M059J (cell line): Measurements from ENCODE around the gene PSMF1. TPM values are rescaled to one million over a fixed set of nuclear protein-coding genes. Genes with fewer than 3 reads are reported as not detected.

Experiments used
- DNase-seq: peaks from one replicate; pipeline ENCODE4 v3.0.0-alpha.2; 2012; ENCODE audit warnings: low read depth
- total RNA-seq: library from RNA; depleted of rRNA; stranded (reverse); fragments of >200 nt; shearing (Covaris generic); gene quantifications from 2 replicates; pipeline ENCODE4 v1.2.3, GENCODE V29; 2014

PSMF1 gene
- total RNA-seq, 1 experiment from 2014 or later: 196 TPM

DNA sequence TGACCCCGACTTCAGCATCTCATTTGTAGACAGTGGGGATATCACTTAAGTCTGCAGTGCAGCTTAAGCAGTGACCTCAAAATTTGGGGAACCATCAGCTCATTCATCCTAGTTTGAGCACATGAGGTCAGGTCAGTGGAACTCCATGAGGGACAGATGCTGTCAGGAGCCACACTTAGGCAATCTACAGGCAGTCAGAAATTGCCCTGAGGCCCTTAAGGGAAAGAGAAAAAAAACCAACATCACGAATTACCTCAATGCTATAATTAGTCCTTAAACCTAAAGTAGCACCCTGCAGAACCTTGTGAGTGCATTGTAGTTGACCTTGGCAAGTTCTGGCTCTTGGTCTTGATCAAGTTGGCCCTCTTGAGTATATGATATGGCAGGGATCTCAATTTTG, 45.3 kb downstream of the PSMF1 start:
- no peak for DNase-seq

- no peak for DNase-seq
These were observed 46.5 kb downstream of the PSMF1 start for GRCh38 chr20:1164871-1165270.

DNA sequence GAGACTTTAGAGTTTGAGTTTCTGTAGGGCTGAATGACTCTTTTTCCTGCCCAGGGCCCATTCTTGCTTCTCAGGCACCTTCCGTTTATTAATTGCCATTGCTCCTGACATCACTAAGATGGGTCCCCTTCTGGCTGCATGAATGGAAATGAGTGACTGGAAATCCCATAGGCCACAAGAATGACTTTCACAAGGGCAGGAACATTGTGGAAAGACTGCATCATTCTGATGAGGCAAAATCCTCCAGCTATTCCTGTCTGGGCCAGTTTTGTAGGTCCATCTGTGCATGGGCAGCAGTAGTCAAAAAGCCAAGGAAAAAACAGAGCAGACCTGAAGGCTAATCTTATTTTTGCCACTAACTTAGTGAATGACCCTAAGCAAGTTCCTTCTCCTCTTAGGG, 47.1 kb downstream of the PSMF1 start:
- no peak for DNase-seq

GRCh38 chr20:1165941-1166340, 47.5 kb downstream of the PSMF1 start:
- no peak for DNase-seq

GRCh38 chr20:1166948-1167720, 48.7 kb downstream of the PSMF1 start:
- DNase-seq: peak; percentile 19

GRCh38 chr20:1169224-1169623, 50.8 kb downstream of the PSMF1 start:
- no peak for DNase-seq

- peak; percentile 45 for DNase-seq
These were observed 53.2 kb downstream of the PSMF1 start for GRCh38 chr20:1171461-1172093.

GRCh38 chr20:1173698-1174097, 55.3 kb downstream of the PSMF1 start:
- DNase-seq: no peak

DNA sequence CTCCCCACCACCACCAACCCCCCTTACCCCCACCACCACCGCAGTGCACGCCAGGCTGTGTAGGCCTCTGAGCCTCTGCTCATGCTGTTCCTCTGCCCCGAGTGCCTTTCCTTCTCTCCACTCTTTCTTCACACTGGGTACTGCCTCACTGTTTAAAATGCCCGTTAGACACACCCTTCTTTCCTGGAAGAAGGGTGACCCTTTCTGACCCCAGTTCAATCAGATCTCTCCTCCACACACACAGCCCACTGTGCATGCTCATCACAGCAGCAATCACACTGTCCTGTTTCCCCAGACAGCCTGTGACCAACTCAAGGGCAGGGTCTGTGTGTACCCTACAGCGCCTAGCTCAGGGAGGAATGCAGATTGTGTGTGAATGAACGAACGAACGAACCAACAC, 56.4 kb downstream of the PSMF1 start:
- DNase-seq: no peak

- peak; percentile 35 for DNase-seq
These were observed 59.3 kb downstream of the PSMF1 start for GRCh38 chr20:1177680-1178079.

DNA sequence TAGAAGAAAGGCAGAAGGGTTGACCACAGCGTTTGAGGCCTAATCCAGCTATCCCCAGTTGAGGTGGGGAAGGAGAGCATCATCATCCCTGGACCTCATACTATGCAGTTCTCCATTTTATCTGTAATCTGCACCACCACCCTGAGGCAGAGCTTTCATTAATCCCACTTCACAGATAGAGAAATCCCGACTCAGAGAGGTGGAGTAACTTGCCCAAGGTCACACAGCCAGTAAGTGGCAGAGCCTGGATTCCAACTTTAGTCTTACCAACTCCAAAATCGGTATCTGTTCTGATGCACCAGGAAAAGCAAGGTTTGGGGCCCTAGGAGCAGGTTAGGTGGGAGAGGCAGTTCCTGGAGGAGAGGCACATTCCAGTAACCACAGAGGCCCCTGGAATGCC, 59.7 kb downstream of the PSMF1 start:
- DNase-seq: no peak

DNA sequence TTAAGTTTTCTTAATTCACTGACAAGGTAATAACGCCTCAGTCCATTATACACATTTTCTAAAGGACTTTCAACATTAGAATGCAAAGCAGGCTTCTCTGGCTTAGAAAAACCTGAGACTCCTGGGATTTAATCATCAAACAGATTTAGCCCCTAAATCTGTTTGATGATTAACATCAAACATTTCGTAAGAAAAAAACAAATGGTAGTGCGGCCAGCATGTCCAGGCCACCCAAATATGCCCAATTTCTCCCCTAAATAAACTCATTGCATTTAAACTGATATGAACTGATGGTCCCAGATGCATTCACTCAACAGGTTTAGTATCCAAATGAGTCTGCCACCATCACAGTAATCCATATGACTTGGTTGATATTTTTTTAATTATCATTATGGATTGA, 60.2 kb downstream of the PSMF1 start:
- no peak for DNase-seq

DNA sequence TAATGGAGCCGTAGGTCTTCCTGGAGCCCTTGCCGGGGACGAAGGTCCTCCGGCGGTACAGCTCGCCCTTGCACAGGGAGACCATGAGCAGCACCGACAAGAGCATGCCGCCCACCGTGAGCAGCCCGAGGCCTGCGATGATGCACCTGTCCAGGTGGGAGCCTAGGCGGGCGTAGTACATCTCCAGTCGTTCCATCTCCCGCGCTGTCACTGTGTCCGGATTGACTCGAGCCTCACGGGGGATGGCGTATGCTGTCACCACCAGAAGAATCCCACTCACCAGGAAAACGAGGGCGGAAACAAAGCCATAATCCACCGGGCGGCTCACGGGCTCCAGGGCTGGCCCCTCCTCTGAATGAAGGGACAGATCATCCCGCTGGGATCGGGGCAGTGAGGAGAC, 62.5 kb downstream of the PSMF1 start:
- DNase-seq: no peak

- no peak for DNase-seq
These were observed 63.7 kb downstream of the PSMF1 start for GRCh38 chr20:1182106-1182505.

GRCh38 chr20:1183153-1183552, 64.8 kb downstream of the PSMF1 start:
- no peak for DNase-seq

GRCh38 chr20:1184260-1184637, 65.8 kb downstream of the PSMF1 start:
- no peak for DNase-seq

DNA sequence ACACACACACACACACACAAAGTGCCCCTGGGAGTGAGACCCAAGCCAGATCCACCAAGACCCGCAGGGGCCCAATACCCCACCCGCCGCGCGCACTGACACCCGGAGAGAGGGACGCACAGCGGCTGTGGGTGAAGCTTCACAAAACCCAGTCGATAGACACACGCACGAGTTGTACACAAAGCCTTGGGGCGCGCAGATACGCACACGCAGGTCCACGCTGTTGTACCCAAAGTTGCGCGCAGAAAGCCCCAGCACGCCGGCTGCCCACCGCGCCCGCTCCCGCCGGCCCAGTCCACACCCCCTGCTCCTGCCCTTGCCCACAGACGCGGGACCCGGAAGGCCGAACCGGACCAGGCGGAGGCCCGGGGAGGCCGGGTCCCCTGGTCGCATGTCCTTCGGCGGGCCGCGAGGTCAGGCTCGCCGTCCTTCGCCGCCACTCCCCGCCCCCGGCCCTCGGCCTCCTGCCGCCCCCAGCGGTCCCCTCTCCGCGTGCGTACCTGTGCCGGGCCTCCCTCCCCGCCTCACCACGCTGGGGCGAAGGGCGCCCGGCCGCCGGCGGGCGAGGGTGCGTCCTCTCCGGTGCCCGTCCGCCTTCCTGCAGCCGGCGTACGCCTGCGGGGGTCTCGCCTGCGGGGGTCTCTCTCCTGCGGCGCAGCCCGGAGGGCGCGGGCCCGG, 66.4 kb downstream of the PSMF1 start, which contains the start of gene TMEM74B:
Gene TMEM74B, minus strand, starts transcription at position 344 of the 678 bp plus-strand sequence. CDS start 1,180 bp downstream, outside the sequence.
- no peak for DNase-seq

DNA sequence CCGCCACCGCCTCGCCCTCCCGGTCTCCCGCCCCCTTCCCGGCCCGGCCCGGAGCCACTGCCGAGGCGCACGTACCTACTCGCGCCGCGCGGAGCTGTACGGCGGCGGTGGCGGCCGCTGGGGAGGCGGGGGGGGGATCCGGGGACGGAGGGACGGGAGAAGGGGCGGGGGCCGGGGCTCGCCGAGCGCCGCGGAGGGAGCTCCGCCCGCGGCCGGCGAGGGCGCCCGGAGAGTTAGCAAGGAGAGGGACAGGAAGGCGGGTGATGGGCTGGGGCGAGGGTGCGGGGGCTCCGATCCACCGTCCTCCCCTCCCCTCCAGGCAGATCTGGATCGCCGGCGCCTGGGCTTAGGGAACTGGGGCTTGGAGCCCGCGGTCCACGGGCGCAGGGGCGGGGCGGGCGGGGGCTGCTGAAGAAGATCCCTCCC, 66.9 kb downstream of the PSMF1 start:
- no peak for DNase-seq

GRCh38 chr20:1185790-1186334, 67.5 kb downstream of the PSMF1 start:
- peak; percentile 60 for DNase-seq

DNA sequence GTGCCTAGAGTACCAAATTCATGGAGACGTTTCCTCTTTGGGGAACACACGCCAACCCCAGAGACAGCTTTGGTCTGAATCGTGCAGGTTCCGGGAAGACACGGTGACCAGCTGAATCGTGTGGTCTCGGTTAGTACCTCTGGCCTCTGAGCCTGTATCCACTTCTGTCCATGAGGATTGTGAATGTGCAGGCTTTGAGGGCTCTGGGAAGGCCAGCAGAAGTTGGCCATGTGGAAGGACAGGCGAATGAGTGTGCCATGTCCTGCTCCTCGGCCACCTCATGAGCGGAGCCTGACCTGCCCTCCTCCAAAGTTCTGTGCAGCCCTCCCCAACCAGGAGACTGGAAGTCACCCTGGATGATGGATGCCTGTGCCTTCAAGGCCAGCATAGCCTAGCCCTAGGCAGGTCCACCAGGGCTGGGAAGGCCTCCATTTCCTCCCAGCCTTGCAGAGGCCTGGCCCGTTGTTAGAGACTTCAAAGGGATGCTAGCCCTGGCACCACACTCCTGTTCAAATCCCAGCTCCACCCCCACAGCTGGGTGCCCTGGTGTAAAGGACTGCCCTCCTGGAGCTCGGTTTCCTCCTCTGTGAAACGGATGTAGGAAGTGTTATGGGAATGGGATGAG, 68.1 kb downstream of the PSMF1 start:
- DNase-seq: no peak

- no peak for DNase-seq
These were observed 69.3 kb downstream of the PSMF1 start for GRCh38 chr20:1187605-1188171.

DNA sequence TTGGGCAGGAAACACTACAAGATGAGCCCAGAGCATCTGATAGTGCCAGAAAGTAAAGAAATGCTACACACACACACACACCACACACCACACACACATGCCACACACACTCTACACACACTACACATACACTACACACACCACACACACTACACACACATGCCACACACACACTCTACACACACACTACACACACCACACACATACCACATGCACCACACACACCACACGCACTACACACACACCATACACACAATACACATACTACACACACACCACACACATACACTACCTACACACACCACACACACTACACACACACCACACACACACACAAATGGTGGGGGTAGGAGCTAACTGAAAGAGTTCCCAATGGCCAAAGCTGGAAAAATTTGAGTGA, 69.9 kb downstream of the PSMF1 start:
- DNase-seq: no peak
